DMS114 treated with DMSO at 0.1 percent for 48 hours (cell line): ENCODE measurements around the gene BCR.

ENCODE experiments used
- DNase-seq: peaks from one replicate; lab custom pipeline; 2025; ENCODE audit not compliant: unreplicated experiment; lab: John Stamatoyannopoulos, UW

BCR gene

DNA sequence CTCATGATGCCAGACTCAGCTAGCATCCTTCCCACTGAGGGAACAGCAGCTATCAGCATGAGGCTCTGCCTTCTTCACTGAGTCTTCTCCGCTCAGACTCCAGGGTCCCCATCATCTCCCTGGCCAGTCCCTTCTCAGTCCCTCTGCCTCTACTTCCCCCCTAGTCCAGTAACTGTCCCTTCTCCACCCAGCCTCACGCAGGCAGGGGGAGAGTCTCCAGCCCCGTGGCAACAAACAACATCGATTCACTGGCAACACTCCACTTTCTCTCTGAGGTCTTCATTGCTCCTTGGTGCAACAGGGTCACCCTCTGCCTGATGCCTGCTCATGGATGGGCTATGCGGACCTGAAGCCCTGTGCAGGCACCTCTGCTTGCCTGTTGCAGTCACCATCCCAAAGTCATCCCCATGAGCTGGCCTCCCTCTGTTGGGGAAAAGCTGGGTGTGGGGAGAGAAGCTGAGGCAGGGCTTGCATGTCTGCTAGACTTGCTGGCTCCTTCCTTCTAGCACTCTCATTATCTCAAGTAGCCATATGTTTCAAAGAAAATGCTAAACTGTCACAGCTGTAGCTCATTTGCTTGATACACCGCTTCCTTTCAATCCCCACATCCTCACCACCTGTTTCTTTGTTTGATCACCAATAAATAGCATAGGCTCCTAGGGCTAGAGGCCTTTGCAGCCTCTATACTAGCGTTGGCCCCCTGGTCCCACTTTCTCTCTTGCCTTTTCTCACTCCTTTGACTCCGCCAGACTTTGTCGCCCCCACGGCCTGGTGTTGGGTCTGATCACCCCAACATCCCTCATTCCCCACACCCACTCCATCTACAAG is 4.3 kb upstream of the BCR start:
- no peak for DNase-seq

DNA sequence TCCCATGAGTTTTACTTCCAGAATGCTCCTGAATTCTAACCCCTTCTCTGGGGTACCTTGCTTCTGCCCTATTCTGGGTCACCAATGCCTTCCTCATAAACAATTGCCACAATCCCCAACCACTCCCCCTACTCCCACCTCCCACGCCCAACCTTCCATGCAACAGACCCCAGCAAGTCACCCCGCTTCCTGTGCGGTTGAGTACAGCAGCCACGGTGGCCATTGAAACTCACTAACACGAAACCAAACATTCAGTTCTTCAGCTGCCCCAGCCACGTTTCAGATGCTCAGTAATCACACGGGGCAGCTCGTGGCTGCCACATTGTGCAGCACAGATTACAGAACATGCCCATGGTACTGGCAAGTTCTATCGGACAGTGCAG is 3.7 kb upstream of the BCR start:
- DNase-seq: no peak

DNA sequence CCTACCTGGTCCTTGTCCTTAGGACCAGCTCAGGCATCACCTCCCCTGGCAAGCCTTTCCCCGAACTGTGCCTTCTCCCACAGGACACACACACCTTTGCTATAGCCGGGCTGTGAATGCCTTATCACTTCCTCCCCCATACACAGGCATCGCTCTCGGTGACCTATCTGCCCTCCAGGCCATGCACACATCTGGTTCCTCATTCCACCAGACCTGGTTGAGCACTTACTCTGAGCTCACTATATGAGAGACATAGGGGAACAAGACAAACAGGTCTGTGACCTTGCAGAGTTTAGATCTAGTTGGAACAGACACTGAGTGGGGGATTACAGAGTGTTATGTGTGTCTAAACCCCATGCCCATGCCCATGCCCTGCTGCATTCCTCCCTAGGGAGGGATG is 3.1 kb upstream of the BCR start:
- no peak for DNase-seq

DNA sequence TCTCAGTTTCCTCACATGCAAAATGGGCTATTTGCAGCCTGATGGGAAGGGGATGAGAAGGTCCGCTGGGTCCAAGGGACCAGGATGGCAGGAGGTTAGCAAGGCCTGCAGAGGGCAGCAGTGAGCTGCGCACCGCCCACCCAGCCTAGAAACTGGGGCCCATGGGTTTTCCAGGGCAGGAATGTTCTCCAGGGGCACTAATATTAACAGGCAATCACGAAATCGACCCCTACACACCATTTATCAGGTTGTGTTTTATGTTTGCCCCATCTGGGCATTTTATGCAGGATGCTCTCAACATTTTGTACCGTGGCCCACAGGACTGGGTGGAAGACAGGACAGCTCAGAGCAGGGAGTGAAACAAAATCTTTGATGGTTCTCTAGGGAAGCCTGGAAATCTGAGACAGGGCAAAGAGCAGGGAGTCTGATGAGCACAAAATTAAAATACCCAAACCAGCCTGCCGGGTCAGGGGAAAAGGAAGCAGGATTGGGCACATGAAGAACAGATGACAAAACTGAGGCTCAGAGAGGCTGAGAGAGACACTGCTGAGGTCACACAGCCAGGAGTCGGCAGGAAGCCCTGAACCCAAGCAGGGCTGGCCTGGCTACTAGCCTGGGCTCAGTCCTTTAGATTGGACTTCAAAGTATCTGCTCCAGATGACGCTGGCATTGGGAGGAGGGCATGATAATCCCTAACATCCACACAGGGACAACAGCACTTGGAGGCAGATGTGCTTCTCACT is 1.6 kb upstream of the BCR start:
- peak; percentile 45 for DNase-seq

DNA sequence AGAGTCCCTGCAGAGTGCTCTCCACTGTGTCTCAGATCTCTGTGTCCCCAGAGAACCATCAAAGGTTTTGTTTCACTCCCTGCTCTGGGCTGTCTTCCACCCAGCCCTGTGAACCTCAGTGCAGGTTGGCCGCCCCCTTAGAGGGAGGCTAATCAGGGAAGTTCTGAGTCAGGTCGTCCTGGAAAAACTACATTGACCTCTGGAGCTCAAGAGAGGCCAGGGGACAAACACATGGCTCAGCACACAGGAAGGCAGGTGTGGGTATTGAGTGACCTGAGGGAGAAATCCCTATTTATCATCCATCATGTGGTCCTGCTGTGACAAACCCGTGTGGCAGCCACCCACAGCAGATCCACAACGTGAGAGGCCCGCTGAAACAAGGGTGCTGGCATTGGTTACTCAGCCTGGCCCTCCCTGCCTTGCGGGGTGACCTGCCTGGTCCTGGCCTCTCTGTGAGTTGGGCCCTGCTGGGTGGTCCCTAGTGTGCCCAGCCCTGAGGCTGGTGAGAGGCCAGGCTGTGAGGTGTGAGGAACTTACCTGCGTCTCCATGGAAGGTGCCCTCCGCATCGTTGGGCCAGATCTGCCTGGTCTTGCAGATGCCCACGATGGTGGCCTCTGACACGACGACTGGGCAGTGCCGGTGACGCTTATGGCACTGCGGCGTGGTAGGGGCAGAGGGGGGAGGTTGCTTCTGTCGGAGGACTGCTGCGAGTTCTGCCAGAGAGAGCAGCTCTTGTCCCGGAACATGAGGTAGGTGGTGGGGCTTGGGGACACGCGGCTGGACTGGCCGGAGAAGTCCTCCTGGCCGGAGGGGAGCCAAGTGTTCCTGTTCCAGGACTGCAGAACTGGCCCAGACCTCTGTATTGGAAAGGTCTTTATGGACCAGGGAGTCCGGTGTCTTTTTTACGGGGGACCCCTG is 669 bp upstream of the BCR start:
- no peak for DNase-seq

DNA sequence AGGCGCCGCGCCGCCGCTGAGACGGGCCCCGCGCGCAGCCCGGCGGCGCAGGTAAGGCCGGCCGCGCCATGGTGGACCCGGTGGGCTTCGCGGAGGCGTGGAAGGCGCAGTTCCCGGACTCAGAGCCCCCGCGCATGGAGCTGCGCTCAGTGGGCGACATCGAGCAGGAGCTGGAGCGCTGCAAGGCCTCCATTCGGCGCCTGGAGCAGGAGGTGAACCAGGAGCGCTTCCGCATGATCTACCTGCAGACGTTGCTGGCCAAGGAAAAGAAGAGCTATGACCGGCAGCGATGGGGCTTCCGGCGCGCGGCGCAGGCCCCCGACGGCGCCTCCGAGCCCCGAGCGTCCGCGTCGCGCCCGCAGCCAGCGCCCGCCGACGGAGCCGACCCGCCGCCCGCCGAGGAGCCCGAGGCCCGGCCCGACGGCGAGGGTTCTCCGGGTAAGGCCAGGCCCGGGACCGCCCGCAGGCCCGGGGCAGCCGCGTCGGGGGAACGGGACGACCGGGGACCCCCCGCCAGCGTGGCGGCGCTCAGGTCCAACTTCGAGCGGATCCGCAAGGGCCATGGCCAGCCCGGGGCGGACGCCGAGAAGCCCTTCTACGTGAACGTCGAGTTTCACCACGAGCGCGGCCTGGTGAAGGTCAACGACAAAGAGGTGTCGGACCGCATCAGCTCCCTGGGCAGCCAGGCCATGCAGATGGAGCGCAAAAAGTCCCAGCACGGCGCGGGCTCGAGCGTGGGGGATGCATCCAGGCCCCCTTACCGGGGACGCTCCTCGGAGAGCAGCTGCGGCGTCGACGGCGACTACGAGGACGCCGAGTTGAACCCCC is 798 bp downstream of the BCR start:
- DNase-seq: no peak

DNA sequence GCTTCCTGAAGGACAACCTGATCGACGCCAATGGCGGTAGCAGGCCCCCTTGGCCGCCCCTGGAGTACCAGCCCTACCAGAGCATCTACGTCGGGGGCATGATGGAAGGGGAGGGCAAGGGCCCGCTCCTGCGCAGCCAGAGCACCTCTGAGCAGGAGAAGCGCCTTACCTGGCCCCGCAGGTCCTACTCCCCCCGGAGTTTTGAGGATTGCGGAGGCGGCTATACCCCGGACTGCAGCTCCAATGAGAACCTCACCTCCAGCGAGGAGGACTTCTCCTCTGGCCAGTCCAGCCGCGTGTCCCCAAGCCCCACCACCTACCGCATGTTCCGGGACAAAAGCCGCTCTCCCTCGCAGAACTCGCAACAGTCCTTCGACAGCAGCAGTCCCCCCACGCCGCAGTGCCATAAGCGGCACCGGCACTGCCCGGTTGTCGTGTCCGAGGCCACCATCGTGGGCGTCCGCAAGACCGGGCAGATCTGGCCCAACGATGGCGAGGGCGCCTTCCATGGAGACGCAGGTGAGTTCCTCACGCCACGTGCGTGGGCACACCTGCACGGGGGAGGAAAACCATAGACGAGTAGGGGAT is 1.5 kb downstream of the BCR start:
- DNase-seq: no peak

DNA sequence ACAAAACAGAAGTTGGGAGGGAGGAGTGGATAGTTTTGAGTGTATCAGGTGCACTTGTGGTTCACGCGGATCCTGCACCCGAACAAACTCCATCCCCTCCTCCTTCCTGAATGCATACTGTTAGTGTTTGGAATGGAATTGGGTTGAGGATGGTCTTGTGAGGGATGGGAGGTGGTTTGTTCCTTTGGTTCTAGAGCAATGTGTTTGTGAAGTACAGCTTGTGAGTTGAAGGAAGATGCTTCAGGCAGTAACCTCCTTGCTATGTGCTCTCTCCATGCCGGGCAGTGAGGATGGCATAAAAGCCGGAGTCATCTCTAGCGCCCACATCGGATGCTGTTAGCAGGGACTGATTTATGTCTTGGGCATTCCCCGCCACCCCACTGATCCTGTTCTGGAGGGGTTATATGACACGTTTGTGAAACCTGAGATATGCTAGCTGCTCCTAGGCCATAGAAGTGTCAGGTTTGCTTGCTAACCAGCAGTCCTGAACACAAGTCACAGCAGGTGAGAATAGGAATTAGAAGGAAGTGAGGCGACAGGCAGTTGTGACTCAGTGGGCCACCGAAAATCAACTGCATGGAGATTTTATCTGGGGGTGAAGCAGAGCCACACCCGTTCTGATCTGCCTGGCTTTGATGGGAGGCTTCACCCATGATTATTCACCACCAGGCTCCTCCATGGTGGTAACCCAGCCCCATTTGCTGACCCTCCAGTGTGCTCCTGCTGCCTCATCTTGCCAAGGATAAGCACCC is 2.2 kb downstream of the BCR start:
- DNase-seq: no peak

DNA sequence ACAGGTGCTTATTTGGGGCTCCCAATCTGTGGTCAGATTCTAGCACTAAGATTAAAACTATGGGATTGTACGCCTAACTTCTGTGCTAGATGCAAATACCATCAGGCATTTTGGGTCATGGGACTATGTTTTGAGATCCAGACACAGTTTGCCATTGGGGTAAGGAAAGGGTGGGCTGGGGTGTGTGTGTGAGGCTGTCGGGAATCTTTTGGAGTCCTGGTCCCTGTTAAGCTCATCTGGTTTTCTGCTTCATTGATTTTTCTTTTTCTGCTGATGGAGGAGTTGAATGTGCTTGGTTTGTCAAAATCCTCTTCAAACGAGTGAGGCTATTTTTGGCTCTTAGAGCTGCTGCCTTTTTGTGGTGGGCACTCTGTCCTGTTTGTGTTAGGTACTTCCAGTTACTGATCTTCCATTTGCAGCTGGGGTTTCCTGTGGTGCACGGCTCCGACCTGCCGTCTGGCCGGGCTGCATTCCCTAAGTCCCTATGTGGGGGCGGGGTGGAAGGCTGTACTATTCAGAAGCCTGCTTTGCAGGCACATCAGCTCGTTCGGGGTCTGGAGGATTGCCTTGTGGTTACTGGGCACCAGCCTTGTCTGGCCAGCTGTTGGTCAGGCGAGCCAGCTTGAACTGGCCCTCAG is 2.9 kb downstream of the BCR start:
- no peak for DNase-seq

DNA sequence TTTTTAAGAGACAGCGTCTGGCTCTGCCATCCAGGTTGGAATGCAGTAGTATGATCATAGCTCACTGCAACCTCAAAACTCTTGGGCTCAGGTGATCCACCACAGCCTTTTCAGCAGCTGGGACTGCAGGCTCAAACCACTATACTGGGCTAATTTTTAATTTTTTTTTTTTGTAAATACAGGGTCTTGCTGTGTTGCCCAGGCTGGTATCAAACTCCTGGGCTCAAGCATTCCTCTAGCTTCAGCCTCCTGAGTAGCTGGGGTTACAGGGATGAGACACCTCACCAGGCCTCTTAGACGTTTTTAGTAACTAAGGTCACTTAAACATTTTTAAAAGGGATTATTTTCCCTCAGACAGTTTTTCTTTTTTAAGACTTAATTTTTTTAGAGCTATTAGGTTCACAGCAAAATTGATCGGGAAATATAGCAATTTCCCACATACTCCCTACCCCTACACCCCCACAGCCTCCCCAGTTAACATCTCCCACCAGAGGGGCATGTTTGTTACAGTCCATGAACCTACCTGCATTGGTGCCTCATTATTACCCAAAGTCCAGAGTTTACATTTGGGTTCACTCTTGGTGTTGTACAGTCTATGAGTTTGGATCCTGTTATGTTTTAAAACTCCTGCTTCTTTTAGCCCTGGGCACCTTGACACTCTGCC is 3.9 kb downstream of the BCR start:
- DNase-seq: no peak

DNA sequence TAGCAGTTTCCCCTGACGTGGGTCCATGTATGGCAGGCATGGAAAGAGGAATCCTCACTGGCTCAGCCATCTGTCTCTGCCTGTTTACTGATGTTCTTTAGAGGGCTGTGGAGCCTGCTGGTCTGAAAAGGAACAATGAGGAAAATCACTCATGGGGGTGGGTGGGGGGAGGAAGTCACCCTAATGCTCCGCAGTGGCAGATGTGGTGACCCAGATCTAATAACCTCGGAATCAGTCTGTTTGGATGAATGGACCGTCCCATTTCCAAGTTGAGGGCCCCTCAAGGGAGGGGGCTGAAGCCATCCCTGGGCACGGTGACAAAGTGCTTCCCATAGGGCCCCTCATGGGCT is 4.4 kb downstream of the BCR start:
- DNase-seq: no peak

DNA sequence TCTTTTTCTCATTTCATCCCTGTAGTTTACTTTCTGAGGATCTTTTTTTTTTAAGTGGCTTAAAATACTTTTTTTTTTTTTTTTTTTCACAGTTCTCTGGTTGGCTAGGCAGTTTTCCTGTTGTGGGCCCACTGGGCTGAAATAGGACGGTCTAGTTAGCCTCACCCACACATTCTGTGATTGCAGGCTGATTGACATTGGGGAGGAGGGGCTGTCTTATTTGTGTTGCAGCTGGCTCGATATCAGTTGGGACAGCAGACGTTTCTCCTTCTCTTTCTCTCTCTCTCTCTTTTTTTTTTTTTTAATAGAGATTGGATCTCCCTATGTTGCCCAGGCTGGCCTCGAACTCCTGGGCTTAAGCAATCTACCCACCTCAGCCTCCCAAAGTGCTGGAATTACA is 6.9 kb downstream of the BCR start:
- no peak for DNase-seq

DNA sequence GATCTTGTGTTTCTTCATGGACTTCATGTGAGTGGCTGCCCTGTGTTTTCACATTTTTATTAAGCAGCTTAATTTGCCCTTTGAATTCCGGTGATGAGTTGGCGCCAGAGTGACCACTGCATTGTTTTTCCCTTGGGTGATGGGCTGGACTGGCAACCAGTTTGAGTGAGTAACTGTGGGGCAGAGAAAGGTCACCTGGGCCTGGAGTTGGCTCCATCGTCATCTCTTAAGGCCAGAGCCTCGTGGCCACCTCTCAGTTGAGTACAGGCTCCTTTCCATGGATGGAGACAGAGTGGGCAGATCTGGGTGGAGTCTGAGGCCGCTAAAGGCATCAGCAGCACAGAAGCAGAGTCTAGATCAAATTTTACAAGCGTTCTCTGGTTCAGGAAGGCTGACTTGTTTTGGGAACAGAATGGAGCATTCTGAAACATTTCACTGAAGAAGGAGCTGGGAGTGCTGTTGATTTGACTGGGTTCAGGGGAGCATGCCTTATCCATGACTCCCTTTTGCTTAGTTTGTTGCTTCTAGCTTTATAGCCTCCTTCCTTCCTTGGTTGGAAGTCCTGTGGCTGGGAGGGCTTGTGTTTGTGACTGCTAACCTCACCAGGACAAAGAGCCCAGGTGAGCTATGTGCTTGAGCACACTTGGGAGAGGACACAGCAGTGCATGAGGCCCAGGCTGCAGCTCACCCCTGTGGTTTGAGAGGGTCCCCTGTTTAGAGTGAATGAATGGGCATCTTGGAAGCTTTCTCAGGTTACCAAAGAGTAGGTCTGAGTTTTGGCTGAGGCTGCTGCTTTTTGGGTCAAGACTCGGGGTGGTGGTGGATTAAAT is 7.8 kb downstream of the BCR start:
- no peak for DNase-seq

DNA sequence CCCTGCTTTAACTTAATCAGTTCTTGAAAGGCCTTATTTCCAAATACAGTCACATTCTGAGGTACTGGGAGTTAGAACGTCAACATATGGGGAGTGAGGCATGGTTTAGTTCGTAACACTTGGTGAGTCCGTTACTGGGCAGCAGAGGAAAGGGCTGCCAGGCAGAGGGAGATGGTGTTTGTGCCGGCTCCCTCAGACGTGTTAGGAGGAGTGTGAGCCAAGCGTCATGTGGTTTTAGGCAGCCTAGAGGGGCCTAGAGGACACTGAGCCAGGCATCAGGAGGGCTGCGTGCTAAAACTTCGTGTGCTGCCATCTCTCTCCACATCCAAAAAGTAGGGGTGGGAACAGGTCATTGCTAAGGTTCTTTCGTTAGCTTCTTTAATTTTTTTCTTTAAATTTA is 10.2 kb downstream of the BCR start:
- no peak for DNase-seq

DNA sequence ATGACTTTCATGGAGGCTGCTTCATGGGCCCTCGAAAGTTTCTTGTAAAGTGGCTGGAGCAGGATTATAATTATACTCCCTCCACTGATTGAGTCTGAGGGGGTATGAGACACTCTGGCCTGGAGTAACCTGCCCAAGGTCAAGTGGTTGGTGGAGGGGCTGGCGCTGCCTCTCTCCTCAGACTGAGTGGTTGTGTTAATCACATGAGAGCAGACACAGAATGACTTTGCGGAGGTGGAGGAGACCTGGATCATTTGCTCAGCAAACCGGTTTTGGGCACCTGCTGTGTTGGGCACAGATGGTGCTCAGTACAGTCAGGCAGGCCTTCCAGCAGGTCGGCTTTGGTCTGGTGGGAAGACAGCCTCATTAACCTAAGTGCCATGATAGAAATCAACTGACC is 11.8 kb downstream of the BCR start:
- DNase-seq: no peak

DNA sequence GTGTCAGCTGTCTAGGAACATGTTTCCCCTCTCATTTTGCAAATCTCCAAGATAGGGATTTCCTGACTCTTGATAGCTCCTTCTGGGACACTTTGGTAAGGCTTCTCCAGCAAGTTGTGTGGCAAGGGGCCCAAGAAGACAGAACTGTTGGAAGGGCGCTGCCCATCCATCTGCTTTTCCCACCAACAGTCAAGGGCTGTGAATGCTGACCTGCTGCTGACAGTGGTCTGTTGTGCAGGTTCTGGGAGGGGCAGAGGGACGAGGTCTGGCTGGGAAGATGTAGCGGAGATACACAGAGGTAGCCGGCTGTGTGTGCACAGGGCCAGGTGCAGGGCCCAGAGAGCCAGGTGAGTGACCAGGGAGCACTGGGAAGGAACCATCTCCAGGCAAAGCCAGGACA is 12.2 kb downstream of the BCR start:
- no peak for DNase-seq

DNA sequence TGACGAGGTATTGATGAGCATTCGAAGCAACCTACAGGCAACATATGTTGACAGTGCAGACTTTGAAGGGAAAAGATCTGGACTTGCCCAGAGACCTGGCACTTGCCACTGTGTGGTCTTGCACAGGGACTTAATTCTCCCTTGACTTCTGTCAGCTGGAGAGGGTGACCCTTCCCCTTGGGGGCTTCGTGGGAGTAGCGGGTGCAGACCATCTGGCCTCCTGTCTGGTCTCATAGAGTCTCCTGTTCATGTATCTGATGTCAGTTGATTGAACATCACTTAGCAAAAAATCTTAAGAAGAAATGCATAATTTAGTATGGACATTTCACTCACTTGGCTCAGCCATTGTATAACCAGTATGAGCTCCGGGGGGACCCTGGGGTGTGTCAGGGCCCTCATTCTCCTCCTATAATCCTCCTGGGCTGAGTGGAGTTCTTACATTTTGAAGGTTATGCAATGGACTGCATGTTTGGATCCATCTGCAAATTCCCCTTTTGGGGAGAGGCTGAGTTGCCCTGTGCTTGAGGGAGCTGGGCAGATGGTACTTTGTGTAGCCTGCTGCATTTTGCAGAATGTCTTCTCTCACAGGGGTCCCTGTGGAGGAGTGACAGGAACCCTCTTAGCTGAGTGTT is 13.0 kb downstream of the BCR start:
- DNase-seq: no peak
